ENCODE measurements around the gene EMB.

DNA sequence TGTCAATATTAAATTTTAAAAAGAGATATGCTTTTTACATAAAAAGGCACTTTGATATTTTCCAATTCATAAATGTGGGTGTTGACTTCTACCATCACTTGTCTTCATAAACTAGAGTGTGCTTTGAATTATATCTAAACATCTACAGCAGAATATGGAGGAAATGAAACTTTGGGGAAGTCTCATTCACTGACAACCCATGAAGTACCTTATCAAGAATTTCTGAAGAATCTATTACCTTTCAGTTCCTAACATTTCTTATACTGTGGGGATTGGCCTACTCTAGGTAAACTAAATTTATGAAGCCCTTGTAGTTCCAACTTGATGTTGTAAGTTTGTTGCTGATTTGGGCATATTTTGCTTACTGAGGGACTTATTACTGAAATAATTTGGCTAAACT, 81.9 kb downstream of the EMB start:
- TF ChIP-seq, protein P1, sequence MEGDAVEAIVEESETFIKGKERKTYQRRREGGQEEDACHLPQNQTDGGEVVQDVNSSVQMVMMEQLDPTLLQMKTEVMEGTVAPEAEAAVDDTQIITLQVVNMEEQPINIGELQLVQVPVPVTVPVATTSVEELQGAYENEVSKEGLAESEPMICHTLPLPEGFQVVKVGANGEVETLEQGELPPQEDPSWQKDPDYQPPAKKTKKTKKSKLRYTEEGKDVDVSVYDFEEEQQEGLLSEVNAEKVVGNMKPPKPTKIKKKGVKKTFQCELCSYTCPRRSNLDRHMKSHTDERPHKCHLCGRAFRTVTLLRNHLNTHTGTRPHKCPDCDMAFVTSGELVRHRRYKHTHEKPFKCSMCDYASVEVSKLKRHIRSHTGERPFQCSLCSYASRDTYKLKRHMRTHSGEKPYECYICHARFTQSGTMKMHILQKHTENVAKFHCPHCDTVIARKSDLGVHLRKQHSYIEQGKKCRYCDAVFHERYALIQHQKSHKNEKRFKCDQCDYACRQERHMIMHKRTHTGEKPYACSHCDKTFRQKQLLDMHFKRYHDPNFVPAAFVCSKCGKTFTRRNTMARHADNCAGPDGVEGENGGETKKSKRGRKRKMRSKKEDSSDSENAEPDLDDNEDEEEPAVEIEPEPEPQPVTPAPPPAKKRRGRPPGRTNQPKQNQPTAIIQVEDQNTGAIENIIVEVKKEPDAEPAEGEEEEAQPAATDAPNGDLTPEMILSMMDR (IDR thresholded peaks at IDR 0.05 in 8 of 11, conservative IDR thresholded peaks at IDR 0.05 in 3 of 11): no peak
- no peak for TF ChIP-seq POLR2AphosphoS5 (IDR thresholded peaks at IDR 0.05)
- no peak for TF ChIP-seq POLR2A (IDR thresholded peaks at IDR 0.05)
